Measurements from ENCODE around the gene FSHR. TPM values are rescaled to one million over a fixed set of nuclear protein-coding genes. Genes with fewer than 3 reads are reported as not detected.

The FSHR gene, protein sequence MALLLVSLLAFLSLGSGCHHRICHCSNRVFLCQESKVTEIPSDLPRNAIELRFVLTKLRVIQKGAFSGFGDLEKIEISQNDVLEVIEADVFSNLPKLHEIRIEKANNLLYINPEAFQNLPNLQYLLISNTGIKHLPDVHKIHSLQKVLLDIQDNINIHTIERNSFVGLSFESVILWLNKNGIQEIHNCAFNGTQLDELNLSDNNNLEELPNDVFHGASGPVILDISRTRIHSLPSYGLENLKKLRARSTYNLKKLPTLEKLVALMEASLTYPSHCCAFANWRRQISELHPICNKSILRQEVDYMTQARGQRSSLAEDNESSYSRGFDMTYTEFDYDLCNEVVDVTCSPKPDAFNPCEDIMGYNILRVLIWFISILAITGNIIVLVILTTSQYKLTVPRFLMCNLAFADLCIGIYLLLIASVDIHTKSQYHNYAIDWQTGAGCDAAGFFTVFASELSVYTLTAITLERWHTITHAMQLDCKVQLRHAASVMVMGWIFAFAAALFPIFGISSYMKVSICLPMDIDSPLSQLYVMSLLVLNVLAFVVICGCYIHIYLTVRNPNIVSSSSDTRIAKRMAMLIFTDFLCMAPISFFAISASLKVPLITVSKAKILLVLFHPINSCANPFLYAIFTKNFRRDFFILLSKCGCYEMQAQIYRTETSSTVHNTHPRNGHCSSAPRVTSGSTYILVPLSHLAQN
- total RNA-seq, result under 1 TPM in 6 of 10 donors, not detected in 4; 0.17 to 0.47 (median 0.21) TPM
- not detected for polyA plus RNA-seq
- long read RNA-seq, donor 1, result 0 reads
- long read RNA-seq, donor 2, partial matches to known transcripts, result 0 of 1 reads
- long read RNA-seq, donor 2, other reads (novel, unspliced or antisense), result 0 of 1 reads
- long read RNA-seq, donor 3, result 0 reads

- TF ChIP-seq, protein P1, sequence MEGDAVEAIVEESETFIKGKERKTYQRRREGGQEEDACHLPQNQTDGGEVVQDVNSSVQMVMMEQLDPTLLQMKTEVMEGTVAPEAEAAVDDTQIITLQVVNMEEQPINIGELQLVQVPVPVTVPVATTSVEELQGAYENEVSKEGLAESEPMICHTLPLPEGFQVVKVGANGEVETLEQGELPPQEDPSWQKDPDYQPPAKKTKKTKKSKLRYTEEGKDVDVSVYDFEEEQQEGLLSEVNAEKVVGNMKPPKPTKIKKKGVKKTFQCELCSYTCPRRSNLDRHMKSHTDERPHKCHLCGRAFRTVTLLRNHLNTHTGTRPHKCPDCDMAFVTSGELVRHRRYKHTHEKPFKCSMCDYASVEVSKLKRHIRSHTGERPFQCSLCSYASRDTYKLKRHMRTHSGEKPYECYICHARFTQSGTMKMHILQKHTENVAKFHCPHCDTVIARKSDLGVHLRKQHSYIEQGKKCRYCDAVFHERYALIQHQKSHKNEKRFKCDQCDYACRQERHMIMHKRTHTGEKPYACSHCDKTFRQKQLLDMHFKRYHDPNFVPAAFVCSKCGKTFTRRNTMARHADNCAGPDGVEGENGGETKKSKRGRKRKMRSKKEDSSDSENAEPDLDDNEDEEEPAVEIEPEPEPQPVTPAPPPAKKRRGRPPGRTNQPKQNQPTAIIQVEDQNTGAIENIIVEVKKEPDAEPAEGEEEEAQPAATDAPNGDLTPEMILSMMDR (IDR thresholded peaks at IDR 0.05), result no peak
- H3K27me3 ChIP-seq, result no peaks in the 10 kb centered on the region
- peaks cover 0 to 14% (median 0%) of the 10 kb centered on the region in 9 donors for H3K4me1 ChIP-seq
- intact Hi-C loops (cut with DNase I), result no loop called here
- H3K27ac ChIP-seq, result peak within 1 kb of the TSS in 1 of 10 donors; percentile 33
- H3K36me3 ChIP-seq, result no peaks in the 10 kb centered on the region
- peaks cover 0 to 13% (median 0%) of the 10 kb centered on the region in 11 donors for H3K9me3 ChIP-seq
- 9 to 19% methylated on average over 4 of the region's 4 CpGs for WGBS, 2 donors
- DNase-seq (no peak), ATAC-seq (no peak)
- no peak within 1 kb of the TSS for H3K4me3 ChIP-seq
Measured at GRCh38 chr2:49154140-49154539, at the start of gene FSHR. FSHR (minus strand) TSS chr2:49154515; CDS start chr2:49154417, 98 bp downstream.

DNA sequence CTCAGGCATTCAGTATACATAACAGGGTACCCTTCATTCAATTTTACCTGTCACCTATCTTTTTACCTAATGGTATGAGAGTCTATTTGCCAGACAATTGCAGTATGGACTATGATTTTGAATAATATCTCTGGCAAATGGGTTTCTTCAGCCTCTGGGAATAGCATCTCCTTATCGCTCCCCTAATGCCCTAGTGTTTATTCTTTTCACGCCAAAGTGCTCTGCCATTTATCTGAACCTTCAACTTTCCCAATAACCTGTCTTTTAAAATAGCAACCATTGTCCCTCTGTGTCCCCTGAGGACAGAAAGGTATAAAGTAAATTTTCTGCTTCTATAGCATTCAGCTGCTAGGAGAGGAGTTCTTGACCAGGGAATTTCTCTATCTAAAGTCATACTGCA lies 45.0 kb upstream of the FSHR start:
- H3K4me1 ChIP-seq, result no peaks in the 10 kb centered on the region
- DNase-seq, result no peak
- H3K27ac ChIP-seq, result no peak overlapping the region
- H3K4me3 ChIP-seq, result no peak overlapping the region
- H3K36me3 ChIP-seq, result no peaks in the 10 kb centered on the region
- peaks cover 0 to 5% (median 0%) of the 10 kb centered on the region in 7 donors for H3K27me3 ChIP-seq
- TF ChIP-seq, protein P1 (IDR thresholded peaks at IDR 0.05), result no peak
- H3K9me3 ChIP-seq, result no peaks in the 10 kb centered on the region
- WGBS, 2 donors, result 77 to 86% methylated on average over 2 of the region's 2 CpGs
- intact Hi-C loops (cut with DNase I), result no loop called here
- ATAC-seq, result no peak

- 85 to 90% methylated on average over 1 of the region's 1 CpG for WGBS, 2 donors
- intact Hi-C loops (cut with DNase I), result no loop called here
- no peak for DNase-seq
Measured at GRCh38 chr2:49194701-49195100, 40.4 kb upstream of the FSHR start.

GRCh38 chr2:49192036-49192435 lies 37.7 kb upstream of the FSHR start:
- ATAC-seq (no peak), DNase-seq (no peak)
- intact Hi-C loops (cut with DNase I), result no loop called here
- WGBS, 2 donors, result 93 to 95% methylated on average over 1 of the region's 1 CpG
- no peaks in the 10 kb centered on the region for H3K4me1 ChIP-seq
- H3K4me3 ChIP-seq, result no peak overlapping the region
- H3K36me3 ChIP-seq, result no peaks in the 10 kb centered on the region
- H3K9me3 ChIP-seq, result no peaks in the 10 kb centered on the region
- H3K27ac ChIP-seq, result no peak overlapping the region
- H3K27me3 ChIP-seq, result no peaks in the 10 kb centered on the region
- TF ChIP-seq, protein P1 (IDR thresholded peaks at IDR 0.05), result no peak

More at GRCh38 chr2:49194701-49195100, 40.4 kb upstream of the FSHR start:
- Histone ChIP-seq H3K27me3 (peaks cover 0 to 5% (median 0%) of the 10 kb centered on the region in 7 donors), H3K36me3 (no peaks in the 10 kb centered on the region), H3K9me3 (no peaks in the 10 kb centered on the region), H3K4me1 (no peaks in the 10 kb centered on the region), H3K4me3 (no peak overlapping the region), H3K27ac (no peak overlapping the region)
- ATAC-seq, result no peak
- TF ChIP-seq, protein P1 (IDR thresholded peaks at IDR 0.05), result no peak

Measured in heart right ventricle (tissue), 16 donors.